Fibroblast of lung (primary cell): ENCODE measurements around the gene PCDH15.

Experiments
- EZH2 ChIP-seq: IDR thresholded peaks from 2 replicates; pipeline ENCODE4 v1.5.1; 2012; ENCODE audit warnings: low read length, control low read depth, mild to moderate bottlenecking; ENCODE audit errors: missing control alignments
- TF ChIP-seq, protein P1 (sequence below), 2 donors: IDR thresholded peaks in 1 of 2; conservative IDR thresholded peaks in 1 of 2; 1 replicate in 1 of 2; 2 replicates in 1 of 2; pipeline ENCODE4 v1.5.1; 2011 to 2012; ENCODE audit warnings: low read length in 2 of 2, control low read depth in 1 of 2, inconsistent platforms in 1 of 2, low read depth in 1 of 2, mild to moderate bottlenecking in 1 of 2

DNA sequence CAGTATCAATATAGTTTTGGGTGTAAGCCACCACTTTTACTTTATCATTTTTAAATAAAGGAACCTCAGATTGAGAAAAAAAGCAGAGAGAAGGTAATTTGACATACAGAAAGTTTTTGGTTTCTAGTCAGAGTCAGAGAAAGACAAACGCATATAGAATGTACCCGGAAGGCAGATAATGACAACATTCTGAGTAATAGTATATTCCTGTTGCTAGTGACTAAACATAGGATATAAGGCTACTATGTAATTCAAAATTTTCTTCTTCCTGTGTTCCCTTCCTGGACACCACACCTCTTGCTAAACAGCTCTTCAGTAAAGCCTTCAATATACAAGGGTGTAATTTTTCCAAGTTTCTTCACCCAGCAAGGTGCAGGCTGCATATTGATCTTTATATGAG, 597.6 kb downstream of the PCDH15 start:
- TF ChIP-seq, protein P1, sequence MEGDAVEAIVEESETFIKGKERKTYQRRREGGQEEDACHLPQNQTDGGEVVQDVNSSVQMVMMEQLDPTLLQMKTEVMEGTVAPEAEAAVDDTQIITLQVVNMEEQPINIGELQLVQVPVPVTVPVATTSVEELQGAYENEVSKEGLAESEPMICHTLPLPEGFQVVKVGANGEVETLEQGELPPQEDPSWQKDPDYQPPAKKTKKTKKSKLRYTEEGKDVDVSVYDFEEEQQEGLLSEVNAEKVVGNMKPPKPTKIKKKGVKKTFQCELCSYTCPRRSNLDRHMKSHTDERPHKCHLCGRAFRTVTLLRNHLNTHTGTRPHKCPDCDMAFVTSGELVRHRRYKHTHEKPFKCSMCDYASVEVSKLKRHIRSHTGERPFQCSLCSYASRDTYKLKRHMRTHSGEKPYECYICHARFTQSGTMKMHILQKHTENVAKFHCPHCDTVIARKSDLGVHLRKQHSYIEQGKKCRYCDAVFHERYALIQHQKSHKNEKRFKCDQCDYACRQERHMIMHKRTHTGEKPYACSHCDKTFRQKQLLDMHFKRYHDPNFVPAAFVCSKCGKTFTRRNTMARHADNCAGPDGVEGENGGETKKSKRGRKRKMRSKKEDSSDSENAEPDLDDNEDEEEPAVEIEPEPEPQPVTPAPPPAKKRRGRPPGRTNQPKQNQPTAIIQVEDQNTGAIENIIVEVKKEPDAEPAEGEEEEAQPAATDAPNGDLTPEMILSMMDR (conservative IDR thresholded peaks at IDR 0.05 in 1 of 2, IDR thresholded peaks at IDR 0.05 in 1 of 2; ENCODE audit: low read depth in 1 of 2, low read length in 2 of 2): no peak
- TF ChIP-seq EZH2: no peak
